22Rv1 (cell line): ENCODE measurements around the gene LMNTD1.

Experiments used
- H3K27ac ChIP-seq: fragments of 450-650 bp; 2 replicates; pipeline ENCODE4 v1.5.1; 2017
- ZFX ChIP-seq: fragments of 450-650 bp; IDR thresholded peaks from 2 replicates; pipeline ENCODE4 v1.6.1; 2017; ENCODE audit warnings: antibody characterized with exemption, borderline replicate concordance
- TF ChIP-seq, protein P1 (sequence below): fragments of 450-650 bp; IDR thresholded peaks from 2 replicates; pipeline ENCODE4 v1.5.1; 2017; ENCODE audit warnings: mild to moderate bottlenecking

LMNTD1 gene

DNA sequence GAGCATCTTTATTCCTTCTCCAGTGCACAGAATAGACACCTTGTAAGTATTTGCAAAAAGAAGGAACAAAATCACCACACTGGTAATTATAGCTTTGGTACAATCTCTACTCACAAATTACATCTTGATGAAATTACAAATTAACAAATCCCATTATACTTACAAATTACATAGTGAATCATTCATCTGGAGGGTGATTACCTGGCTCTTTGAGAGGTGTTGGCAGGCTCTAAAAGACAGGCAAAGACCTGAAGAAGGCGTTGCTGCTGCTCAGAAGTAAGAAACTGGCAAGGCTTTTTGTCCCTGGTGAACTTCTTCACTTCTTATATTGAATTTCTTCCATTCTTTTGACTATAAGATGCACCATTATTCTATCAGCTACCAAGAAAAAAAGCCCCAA, 21.7 kb upstream of the LMNTD1 start:
- H3K27ac ChIP-seq, result no peak overlapping the region
- TF ChIP-seq ZFX, result no peak
- TF ChIP-seq, protein P1, sequence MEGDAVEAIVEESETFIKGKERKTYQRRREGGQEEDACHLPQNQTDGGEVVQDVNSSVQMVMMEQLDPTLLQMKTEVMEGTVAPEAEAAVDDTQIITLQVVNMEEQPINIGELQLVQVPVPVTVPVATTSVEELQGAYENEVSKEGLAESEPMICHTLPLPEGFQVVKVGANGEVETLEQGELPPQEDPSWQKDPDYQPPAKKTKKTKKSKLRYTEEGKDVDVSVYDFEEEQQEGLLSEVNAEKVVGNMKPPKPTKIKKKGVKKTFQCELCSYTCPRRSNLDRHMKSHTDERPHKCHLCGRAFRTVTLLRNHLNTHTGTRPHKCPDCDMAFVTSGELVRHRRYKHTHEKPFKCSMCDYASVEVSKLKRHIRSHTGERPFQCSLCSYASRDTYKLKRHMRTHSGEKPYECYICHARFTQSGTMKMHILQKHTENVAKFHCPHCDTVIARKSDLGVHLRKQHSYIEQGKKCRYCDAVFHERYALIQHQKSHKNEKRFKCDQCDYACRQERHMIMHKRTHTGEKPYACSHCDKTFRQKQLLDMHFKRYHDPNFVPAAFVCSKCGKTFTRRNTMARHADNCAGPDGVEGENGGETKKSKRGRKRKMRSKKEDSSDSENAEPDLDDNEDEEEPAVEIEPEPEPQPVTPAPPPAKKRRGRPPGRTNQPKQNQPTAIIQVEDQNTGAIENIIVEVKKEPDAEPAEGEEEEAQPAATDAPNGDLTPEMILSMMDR, result no peak

DNA sequence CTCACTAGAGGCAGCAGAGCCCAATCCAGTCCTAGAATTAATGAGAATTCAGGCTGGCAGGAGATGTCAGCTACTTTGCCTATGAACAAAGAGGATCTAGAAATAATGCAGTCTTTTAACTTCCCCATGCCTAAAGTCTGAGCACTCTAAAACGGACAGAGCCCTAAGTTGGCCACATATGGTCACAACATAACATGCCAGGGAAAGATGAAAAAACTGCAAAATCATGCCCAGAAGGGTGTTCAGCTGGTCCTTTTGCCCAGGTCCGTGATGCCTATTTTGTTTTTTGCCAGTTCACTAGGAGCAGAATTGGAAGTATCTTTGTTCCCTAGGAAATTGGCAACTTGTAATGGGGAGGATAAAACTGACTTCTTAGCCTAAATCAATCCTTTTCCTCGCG, 20.3 kb upstream of the LMNTD1 start:
- no peak overlapping the region for H3K27ac ChIP-seq
- TF ChIP-seq, protein P1, result no peak
- TF ChIP-seq ZFX, result no peak

DNA sequence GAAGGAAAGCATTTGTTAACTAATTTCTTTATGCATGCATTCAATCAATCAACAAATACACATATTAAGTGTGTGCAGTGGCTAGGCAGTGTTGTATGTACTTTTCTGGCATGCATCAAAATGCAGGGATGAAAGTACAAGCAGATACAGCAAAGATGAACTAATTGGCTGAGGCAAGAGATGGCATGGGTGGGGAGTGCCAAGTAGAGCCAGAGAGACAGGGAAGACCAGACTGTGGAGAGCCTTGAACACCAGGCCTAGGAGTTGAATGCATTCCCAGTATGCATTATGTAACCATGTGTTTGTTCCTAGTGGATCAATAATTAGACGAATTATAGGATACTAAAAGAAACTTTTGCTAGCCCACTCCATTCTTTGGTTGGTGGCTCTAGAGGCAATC, 17.3 kb upstream of the LMNTD1 start:
- H3K27ac ChIP-seq, result no peak overlapping the region
- TF ChIP-seq ZFX, result no peak
- TF ChIP-seq, protein P1, result no peak

DNA sequence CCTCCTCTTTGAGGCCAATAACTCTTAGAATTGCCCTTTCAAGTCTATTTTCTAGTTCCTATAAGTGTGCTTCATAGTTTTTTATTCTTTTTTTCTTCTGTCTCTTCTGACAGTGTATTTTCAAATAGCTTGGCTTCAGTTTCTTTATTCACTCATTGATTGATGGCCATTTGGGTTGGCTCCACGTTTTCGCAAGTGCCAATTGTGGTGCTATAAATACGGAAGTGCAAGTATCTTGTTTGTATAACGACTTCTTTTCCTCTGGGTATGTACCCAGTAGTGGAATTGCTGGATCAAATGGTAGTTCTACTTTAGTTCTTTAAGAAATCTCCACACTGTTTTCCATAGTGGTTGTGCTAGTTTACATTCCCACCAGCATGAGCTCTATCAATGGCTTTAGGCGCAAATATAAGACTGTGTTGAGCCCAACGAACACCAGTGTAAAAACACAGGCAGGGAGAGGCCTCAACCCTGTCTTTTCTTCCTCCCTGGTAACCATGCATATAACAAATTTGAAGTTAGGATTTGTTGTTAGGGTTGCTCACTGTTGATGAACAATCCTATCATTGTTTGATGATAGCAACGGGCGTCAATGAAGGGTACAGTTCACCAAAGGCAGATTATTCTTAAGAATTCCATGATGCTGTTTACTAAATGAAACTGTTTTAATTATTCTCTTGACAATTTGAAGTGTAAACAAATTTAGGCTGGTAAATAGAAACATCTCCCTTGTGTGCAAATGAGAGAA, 13.3 kb upstream of the LMNTD1 start:
- TF ChIP-seq, protein P1, result no peak
- no peak for TF ChIP-seq ZFX
- H3K27ac ChIP-seq, result no peak overlapping the region

DNA sequence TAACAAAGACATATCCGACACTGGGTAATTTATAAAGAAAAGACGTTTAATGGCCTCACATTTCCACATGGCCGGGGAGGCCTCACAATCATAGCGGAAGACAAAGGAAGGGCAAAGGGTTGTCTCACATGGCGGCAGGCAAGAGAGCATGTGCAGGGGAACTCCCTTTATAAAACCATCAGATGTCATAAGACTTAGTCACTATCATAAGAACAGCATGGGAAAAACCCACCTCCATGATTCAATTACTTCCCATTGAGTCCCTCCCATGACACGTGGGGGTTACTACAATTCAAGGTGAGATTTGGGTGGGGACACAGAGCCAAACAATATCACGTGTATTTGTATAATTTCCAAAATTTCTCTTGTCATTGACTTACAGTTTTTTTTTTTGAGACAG, 5.5 kb upstream of the LMNTD1 start:
- H3K27ac ChIP-seq, result no peak overlapping the region
- TF ChIP-seq ZFX, result no peak
- TF ChIP-seq, protein P1, result no peak

DNA sequence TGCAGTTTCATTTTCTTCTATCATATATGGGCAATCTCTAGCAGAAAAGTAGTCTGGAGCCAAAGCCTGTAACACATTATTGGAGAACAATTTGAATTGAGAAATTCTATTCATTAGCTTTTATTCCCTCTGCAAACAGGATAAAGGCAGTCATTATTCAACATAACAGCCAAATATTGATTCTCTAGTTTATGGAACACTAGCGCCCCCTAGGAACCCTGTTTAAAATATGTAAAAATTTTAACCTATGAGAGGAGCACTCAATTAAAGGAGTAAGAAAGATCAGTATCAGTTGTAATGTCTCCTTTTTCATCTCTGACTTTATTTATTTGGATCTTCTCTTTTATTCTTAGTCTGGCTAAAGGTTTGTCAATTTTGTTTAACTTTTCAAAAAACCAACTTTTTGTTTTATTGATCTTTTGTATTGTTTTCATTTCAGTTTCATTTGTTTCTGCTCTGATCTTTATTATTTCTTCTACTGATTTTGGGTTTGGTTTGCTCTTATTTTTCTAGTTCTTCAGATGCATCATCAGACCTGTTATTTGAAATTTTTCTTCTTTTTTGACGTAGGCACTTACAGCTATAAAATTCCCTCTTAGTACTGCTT, 4.8 kb upstream of the LMNTD1 start:
- H3K27ac ChIP-seq, result no peak overlapping the region
- TF ChIP-seq, protein P1, result peak; percentile 91
- TF ChIP-seq ZFX, result no peak

DNA sequence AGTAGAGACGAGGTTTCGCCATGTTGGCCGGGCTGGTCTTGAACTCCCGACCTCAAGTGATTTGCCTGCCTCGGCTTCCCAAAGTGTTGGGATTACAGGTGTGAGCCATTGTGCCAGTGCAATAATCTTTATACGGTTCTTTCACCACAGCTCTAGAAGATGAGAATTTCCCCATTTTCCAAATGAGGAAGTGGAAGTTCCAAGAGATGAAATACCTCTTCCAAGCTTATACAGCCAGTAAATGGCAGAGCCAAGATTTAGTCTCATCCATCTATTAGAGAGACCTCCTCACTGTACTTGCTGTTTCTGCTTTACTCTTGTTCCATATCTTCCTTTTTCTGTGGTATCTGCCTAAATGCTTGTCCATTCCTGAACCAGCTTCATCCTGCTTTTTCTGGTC, 3.1 kb upstream of the LMNTD1 start:
- no peak for TF ChIP-seq ZFX
- TF ChIP-seq, protein P1, result no peak

More for the DNA sequence above, 3.1 kb upstream of the LMNTD1 start:
- H3K27ac ChIP-seq, result no peak overlapping the region
